Ovary (tissue), 9 donors: Measurements from ENCODE around the gene FBXL17. TPM values are rescaled to one million over a fixed set of nuclear protein-coding genes. Genes with fewer than 3 reads are reported as not detected.

Source experiments
- DNase-seq, 5 donors: peaks; one replicate each; pipeline ENCODE4 v3.0.0-alpha.2; 2019 to 2020
- H3K27ac ChIP-seq, 2 donors: fragments of 200-600 bp; one replicate each; pipeline versions ENCODE4 v1.5.1 to v1.8.0; 2019 to 2022
- H3K27me3 ChIP-seq: fragments of 200-600 bp; one replicate; pipeline ENCODE4 v1.8.0; 2022
- H3K36me3 ChIP-seq: fragments of 200-600 bp; sonication (generic); one replicate; pipeline ENCODE4 v1.5.1; 2019
- H3K4me1 ChIP-seq: one replicate; pipeline ENCODE4 v1.8.1; 2013; ENCODE audit warnings: mild to moderate bottlenecking, moderate library complexity; ENCODE audit not compliant: insufficient read depth
- H3K4me3 ChIP-seq: fragments of 200-600 bp; sonication (generic); one replicate; pipeline ENCODE4 v1.5.1; 2017
- H3K9me3 ChIP-seq, 2 donors: fragments of 200-600 bp in 1 of 2; sonication (generic) in 1 of 2; one replicate each; pipeline versions ENCODE4 v1.5.1 to v1.8.1; 2013 to 2019; ENCODE audit warnings: mild to moderate bottlenecking in 1 of 2, moderate library complexity in 1 of 2
- EP300 ChIP-seq: sonication (generic); formaldehyde crosslinking; IDR thresholded peaks from one replicate; pipeline ENCODE4 v1.6.1; 2017; ENCODE audit warnings: antibody characterized with exemption
- POLR2A ChIP-seq: fragments of 450-650 bp; IDR thresholded peaks from one replicate; pipeline ENCODE4 v1.6.1; 2017; ENCODE audit warnings: antibody characterized with exemption, mild to moderate bottlenecking, moderate library complexity
- WGBS, 3 donors: extraction: QIAGEN DNeasy Blood & Tissue Kit in 1 of 3; methylation state at CpG; one replicate each; pipeline versions ENCODE4 v1.1.5 to v1.1.7; 2013 to 2017; 5-methylcytosine and 5-hydroxymethylcytosine counted together
- intact Hi-C, 4 donors: fragments of 100-400 bp; cut with DNase I; formaldehyde crosslinking; loops; one replicate each; pipeline versions ENCODE4 v1.11.0 to v1.15.1; 2022 to 2023
- polyA plus RNA-seq, 2 donors: library from polyadenylated mRNA; stranded (reverse); fragments of 200-250 nt in 1 of 2; fragments of 350-450 nt in 1 of 2; fragmentation: Illumina TruSeq in 1 of 2; extraction: RNeasy Lipid Tissue Mini Kit (QIAGEN cat#74804) in 1 of 2; gene quantifications; one replicate each; pipeline ENCODE4 v1.2.3, GENCODE V29; 2013 to 2014
- total RNA-seq, 7 donors: library from RNA; depleted of rRNA in 2 of 7; stranded (reverse); fragments of >200 nt in 2 of 7; fragmentation: NEBNext Ultra II Directional in 3 of 7; extraction: Animal tissue kit (Norgen Biotek cat#: 25700) in 3 of 7; gene quantifications; one replicate each; pipeline versions ENCODE4 v1.1.0 to v1.2.4, GENCODE V29; 2016 to 2023
- TF ChIP-seq, protein P1 (sequence below), 3 donors: fragments of 450-650 bp in 2 of 3; fragments of 200-600 bp in 1 of 3; IDR thresholded peaks; one replicate each; pipeline versions ENCODE4 v1.5.1 to v1.8.0; 2016 to 2022; ENCODE audit warnings: antibody characterized with exemption in 3 of 3, mild to moderate bottlenecking in 1 of 3
- donor health status: DM: no; HTN: no; CAD: no; lungs with moderate emphysema.
- donor health status: DM: no; HTN: no; CAD: no.
- donor health status: Bipolar disorder and iron deficiency.
- donor health status: DM: yes; HTN: yes; CAD: no.
- donor health status: DM: no; HTN: no; CAD: no.
- donor health status: DM: yes; HTN: yes; CAD: no.

FBXL17 gene
- total and polyA plus RNA-seq, 9 donors, result 6.8 to 20.4 (median 15.9) TPM

DNA sequence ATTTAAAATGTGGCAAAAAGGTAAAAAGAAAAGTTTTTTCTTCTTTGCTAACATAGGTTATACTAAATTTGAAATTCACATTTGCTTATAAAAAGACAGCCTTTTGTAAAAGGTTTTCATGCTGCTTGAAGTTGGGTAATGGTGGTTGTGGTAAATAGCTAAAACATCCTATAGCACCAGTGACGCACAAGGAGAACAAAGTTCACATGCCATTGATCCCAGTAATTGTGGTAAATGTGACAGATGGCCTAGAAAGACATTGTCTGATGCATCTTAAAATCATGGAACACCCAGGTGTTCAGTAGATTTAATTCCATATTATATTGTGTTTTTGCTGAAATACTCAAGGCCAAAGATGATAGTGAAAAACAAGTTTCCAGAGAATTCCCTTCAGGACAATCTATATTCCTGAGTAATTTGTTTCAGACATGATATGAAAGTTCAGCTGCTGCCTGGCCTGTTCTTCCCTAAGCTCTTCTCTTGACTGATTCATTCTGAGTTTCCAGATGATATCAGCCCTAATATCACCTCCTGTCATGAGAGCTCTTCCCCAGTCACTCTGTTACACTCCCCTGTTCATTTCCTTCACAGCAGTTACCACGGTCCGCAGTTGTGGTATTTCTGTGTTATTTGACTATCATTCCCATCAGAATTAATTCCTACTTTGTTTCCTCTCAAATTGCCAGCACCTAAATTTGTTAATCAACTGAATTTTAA is 4.6 kb upstream of the FBXL17 start:
- no peaks in the 10 kb centered on the region for H3K27me3 ChIP-seq
- WGBS, 3 donors, result 76 to 86% (median 82%) methylated on average over 3 of the region's 3 CpGs
- TF ChIP-seq EP300 (no peak), POLR2A (no peak)
- TF ChIP-seq, protein P1, sequence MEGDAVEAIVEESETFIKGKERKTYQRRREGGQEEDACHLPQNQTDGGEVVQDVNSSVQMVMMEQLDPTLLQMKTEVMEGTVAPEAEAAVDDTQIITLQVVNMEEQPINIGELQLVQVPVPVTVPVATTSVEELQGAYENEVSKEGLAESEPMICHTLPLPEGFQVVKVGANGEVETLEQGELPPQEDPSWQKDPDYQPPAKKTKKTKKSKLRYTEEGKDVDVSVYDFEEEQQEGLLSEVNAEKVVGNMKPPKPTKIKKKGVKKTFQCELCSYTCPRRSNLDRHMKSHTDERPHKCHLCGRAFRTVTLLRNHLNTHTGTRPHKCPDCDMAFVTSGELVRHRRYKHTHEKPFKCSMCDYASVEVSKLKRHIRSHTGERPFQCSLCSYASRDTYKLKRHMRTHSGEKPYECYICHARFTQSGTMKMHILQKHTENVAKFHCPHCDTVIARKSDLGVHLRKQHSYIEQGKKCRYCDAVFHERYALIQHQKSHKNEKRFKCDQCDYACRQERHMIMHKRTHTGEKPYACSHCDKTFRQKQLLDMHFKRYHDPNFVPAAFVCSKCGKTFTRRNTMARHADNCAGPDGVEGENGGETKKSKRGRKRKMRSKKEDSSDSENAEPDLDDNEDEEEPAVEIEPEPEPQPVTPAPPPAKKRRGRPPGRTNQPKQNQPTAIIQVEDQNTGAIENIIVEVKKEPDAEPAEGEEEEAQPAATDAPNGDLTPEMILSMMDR (IDR thresholded peaks at IDR 0.05), result no peak
- H3K4me1 ChIP-seq, result peaks cover 3% of the 10 kb centered on the region
- no peak overlapping the region for H3K27ac ChIP-seq
- no peaks in the 10 kb centered on the region for H3K9me3 ChIP-seq
- no peak for DNase-seq
- intact Hi-C loops, result no loop called here
- no peak overlapping the region for H3K4me3 ChIP-seq
- H3K36me3 ChIP-seq, result no peaks in the 10 kb centered on the region

- no peaks in the 10 kb centered on the region for H3K27me3 ChIP-seq
- H3K27ac ChIP-seq, result no peak overlapping the region
- TF ChIP-seq POLR2A (no peak), EP300 (no peak)
- TF ChIP-seq, protein P1 (IDR thresholded peaks at IDR 0.05), result no peak
- no peaks in the 10 kb centered on the region for H3K9me3 ChIP-seq
- 72 to 84% (median 75%) methylated on average over 1 of the region's 1 CpG for WGBS, 3 donors
- no peak overlapping the region for H3K4me3 ChIP-seq
- H3K36me3 ChIP-seq, result no peaks in the 10 kb centered on the region
- intact Hi-C loops, result loop anchor here in 1 of 4 donors (5.0 kb wide), 1 partner anchor 363 kb away; the partner anchor contains the start of gene FER
- peaks cover 3% of the 10 kb centered on the region for H3K4me1 ChIP-seq
- DNase-seq, result no peak
Observed at GRCh38 chr5:108384741-108385140, 2.8 kb upstream of the FBXL17 start.

DNA sequence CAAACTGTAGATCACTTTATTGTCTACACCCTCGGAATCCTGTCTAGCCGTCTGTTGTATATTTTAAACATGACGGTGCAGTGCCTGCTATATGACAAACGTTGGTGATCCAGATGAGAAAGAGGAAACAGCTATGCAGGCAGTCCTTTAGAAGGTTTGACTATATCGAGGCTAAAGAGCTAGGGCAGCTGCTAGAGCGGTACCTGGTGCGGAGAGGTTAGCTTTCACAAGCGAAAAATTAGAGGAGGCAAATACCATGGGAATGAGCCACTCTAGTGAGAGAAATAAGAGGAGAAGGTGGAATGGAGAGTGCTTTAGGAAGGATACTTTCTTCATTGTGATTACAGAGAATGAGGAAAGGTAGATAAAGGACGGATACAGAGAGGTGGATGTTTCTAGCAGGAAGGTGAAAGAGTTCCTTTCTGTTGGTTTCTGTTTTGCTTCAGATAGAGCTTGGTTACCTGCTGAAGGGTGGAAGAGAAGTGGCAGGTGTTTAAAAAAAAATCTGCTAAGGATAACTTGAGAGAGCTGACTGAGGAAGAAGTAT is 959 bp upstream of the FBXL17 start:
- Histone ChIP-seq H3K4me1 (peaks cover 3% of the 10 kb centered on the region), H3K4me3 (peak overlapping the region; percentile 100), H3K27ac (peak overlapping the region; percentile 82 to 99), H3K9me3 (no peaks in the 10 kb centered on the region), H3K36me3 (no peaks in the 10 kb centered on the region), H3K27me3 (no peaks in the 10 kb centered on the region)
- 12 to 23% (median 14%) methylated on average over 9 of the region's 9 CpGs for WGBS, 3 donors
- intact Hi-C loops, result loop anchor here in 1 of 4 donors (5.0 kb wide), 1 partner anchor 364 kb away; the partner anchor contains the start of gene FER
- TF ChIP-seq, protein P1 (IDR thresholded peaks at IDR 0.05), result no peak
- TF ChIP-seq POLR2A (no peak), EP300 (no peak)
- DNase-seq, result no peak

- Histone ChIP-seq H3K27ac (peak overlapping the region; percentile 82 to 99), H3K9me3 (no peaks in the 10 kb centered on the region), H3K4me1 (peaks cover 3% of the 10 kb centered on the region), H3K36me3 (no peaks in the 10 kb centered on the region), H3K27me3 (no peaks in the 10 kb centered on the region), H3K4me3 (peak overlapping the region; percentile 100)
- TF ChIP-seq, protein P1 (IDR thresholded peaks at IDR 0.05), result no peak
- peak; percentile 14 for TF ChIP-seq POLR2A
- peak; percentile 51 to 83 (median 69) for DNase-seq
- intact Hi-C loops, result loop anchor here in 1 of 4 donors (5.0 kb wide), 1 partner anchor 366 kb away; the partner anchor contains the start of gene FER
- WGBS, 3 donors, result 0 to 1% (median 0%) methylated on average over 48 to 74 of the region's 74 CpGs
Observed at GRCh38 chr5:108381350-108381953, 446 bp downstream of the FBXL17 start.
